VCaP (cell line): Measurements from ENCODE around the gene GCHFR.

Experiments
- H3K27ac ChIP-seq: fragments of 450-650 bp; 2 replicates; pipeline ENCODE4 v1.5.1; 2017
- CTCF ChIP-seq: fragments of 450-650 bp; conservative IDR thresholded peaks from 2 replicates; pipeline ENCODE4 v1.5.1; 2017; ENCODE audit warnings: mild to moderate bottlenecking, moderate library complexity

Gene GCHFR

GRCh38 chr15:40731034-40731433 is 32.8 kb upstream of the GCHFR start:
- TF ChIP-seq CTCF, result no peak

GRCh38 chr15:40736575-40736974 is 27.3 kb upstream of the GCHFR start:
- H3K27ac ChIP-seq, result peak overlapping the region; percentile 72
- no peak for TF ChIP-seq CTCF

More at GRCh38 chr15:40731034-40731433, 32.8 kb upstream of the GCHFR start:
- no peak overlapping the region for H3K27ac ChIP-seq

DNA sequence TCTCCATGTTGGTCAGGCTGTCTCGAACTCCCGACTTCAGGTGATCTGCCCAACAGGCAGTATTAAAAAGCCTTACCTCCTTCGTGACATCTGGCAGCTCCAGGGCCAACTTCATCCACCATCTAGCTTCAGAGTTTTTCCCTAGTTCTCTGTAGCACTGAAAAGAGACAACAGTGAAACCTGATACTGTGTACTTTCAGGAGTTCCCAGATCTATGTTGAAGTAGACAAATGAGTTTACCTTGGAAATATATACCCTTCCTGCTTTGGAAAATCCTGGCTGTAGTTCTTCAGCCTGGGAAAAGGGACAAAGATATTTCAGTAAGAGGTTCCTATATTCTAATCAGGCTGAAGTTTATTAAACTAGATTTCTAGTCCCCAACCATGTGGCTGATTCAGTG is 26.8 kb upstream of the GCHFR start:
- TF ChIP-seq CTCF, result no peak
- peak overlapping the region; percentile 72 for H3K27ac ChIP-seq

DNA sequence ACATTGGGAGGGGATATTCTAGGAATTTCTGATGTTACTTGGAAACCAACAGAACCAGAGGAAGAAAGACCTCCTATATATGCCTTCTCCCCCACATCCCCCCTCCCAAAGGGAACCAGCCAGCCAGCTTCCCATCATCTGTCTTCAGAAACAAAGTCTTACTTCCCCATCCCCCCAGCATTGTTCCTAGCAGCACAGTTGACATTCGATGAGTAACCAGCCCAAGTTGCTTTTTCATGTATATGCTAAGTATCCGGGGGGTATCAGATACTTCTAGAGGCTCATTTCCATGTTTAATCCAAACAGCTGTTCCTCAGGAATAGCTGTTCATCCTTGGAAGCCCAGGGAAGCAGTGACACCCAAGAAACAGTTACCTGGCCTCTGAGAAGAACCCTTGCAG is 24.8 kb upstream of the GCHFR start:
- no peak for TF ChIP-seq CTCF
- H3K27ac ChIP-seq, result no peak overlapping the region

DNA sequence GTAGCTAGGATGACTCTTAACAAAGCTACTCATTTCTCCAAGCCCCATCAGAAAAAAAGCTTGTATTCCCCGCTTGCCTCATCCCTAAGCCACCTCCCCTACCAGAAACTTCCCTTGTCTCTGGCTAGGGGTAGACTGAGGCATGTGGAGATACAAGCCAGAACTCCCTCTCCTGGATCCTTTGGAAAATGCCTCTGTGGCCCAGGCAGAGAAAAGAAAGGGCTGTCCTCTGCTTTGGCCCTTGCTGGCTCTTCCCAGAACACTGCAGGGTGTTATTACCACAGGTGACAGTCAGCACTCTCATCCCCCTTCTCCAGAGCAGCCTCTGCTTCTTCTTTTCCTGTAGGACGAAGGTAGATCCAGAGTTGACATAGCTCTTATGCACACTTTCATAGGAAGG is 24.0 kb upstream of the GCHFR start:
- 0 out of 2 replicates have a peak, but pooled peaks have one; percentile 13 for TF ChIP-seq CTCF
- no peak overlapping the region for H3K27ac ChIP-seq

GRCh38 chr15:40743485-40743901 is 20.4 kb upstream of the GCHFR start:
- H3K27ac ChIP-seq, result no peak overlapping the region

More at GRCh38 chr15:40743485-40743901, 20.4 kb upstream of the GCHFR start:
- TF ChIP-seq CTCF, result no peak
